H1 (cell line): ENCODE results near the gene PRELID2. TPM values are rescaled to one million over a fixed set of nuclear protein-coding genes. Genes with fewer than 3 reads are reported as not detected.

Source experiments
- CTCF ChIA-PET: fragments of 300-600 bp; sonication (Branson Sonifier 250); formaldehyde crosslinking; loops from one replicate; lab custom pipeline; 2021; ENCODE audit not compliant: partially characterized antibody; lab: Charles Lee
- POLR2A ChIA-PET: fragments of 300-600 bp; sonication (Branson Sonifier 250); formaldehyde crosslinking; loops from one replicate; lab custom pipeline; 2021; ENCODE audit warnings: inconsistent platforms; ENCODE audit not compliant: partially characterized antibody; lab: Charles Lee
- DNase-seq, 2 experiments: peaks; one replicate each; pipeline versions ENCODE4 v3.0.0 to v3.0.0-alpha.2; 2010 to 2022; ENCODE audit warnings: low spot score in 2 of 2, low read depth in 1 of 2, mixed read lengths in 1 of 2
- FAIRE-seq: peaks from 2 replicates; lab custom pipeline; 2011; peaks lifted over from hg19 to GRCh38; lab: Jason Lieb, UNC
- H2AFZ ChIP-seq: 2 replicates; pipeline ENCODE4 v1.8.1; 2012; ENCODE audit warnings: low read length, inconsistent platforms
- H2AK5ac ChIP-seq: 2 replicates; pipeline ENCODE4 v1.6.1; 2013; ENCODE audit warnings: low read depth, low read length
- H2BK120ac ChIP-seq: replicated peaks from 2 replicates; pipeline ENCODE3; 2013; ENCODE audit warnings: low read depth, low read length, inconsistent platforms
- H2BK12ac ChIP-seq: 2 replicates; pipeline ENCODE4 v1.6.1; 2013; ENCODE audit warnings: low read depth, low read length
- H2BK15ac ChIP-seq: 2 replicates; pipeline ENCODE4 v1.6.1; 2013; ENCODE audit warnings: low read length
- H2BK20ac ChIP-seq: 2 replicates; pipeline ENCODE4 v1.6.1; 2013; ENCODE audit warnings: low read length
- H2BK5ac ChIP-seq: 2 replicates; pipeline ENCODE4 v1.6.1; 2013; ENCODE audit warnings: low read depth, low read length
- H3K14ac ChIP-seq: 2 replicates; pipeline ENCODE4 v1.6.1; 2013; ENCODE audit warnings: inconsistent platforms; ENCODE audit not compliant: insufficient read length
- H3K18ac ChIP-seq: 2 replicates; pipeline ENCODE4 v1.6.1; 2013; ENCODE audit warnings: low read length; ENCODE audit errors: extremely low read depth
- H3K23ac ChIP-seq: 2 replicates; pipeline ENCODE4 v1.6.1; 2013; ENCODE audit warnings: inconsistent platforms; ENCODE audit not compliant: insufficient read length
- H3K23me2 ChIP-seq: 2 replicates; pipeline ENCODE4 v1.6.1; 2013; ENCODE audit warnings: low read depth, low read length
- H3K27ac ChIP-seq: 2 replicates; pipeline ENCODE4 v1.6.1; 2011; ENCODE audit warnings: low read depth, low read length, inconsistent platforms
- H3K27me3 ChIP-seq, 4 experiments: replicated peaks in 1 of 4; 1 replicate in 1 of 4; 2 replicates in 3 of 4; pipeline versions ENCODE4 v1.6.1 to v1.8.1; 2011 to 2013; ENCODE audit warnings: low read length in 3 of 4, mild to moderate bottlenecking in 3 of 4, inconsistent platforms in 2 of 4, mixed read lengths in 2 of 4, moderate library complexity in 1 of 4; ENCODE audit not compliant: control insufficient read depth in 3 of 4, insufficient read depth in 3 of 4; ENCODE audit errors: extremely low read depth in 1 of 4
- H3K36me3 ChIP-seq, 4 experiments: 2 replicates each; pipeline versions ENCODE4 v1.6.1 to v1.8.1; 2011 to 2013; ENCODE audit warnings: mild to moderate bottlenecking in 4 of 4, low read length in 3 of 4, moderate library complexity in 2 of 4, control low read depth in 1 of 4, inconsistent platforms in 1 of 4; ENCODE audit not compliant: insufficient read depth in 4 of 4, control insufficient read depth in 2 of 4
- H3K4ac ChIP-seq: replicated peaks from 2 replicates; pipeline ENCODE3; 2013; ENCODE audit warnings: low read length, low read depth, mixed read lengths, inconsistent platforms; ENCODE audit not compliant: insufficient read length
- H3K4me1 ChIP-seq, 4 experiments: replicated peaks in 1 of 4; 1 replicate in 1 of 4; 2 replicates in 3 of 4; pipeline versions ENCODE4 v1.6.1 to v1.8.1; 2011 to 2013; ENCODE audit warnings: low read length in 3 of 4, inconsistent platforms in 2 of 4, mixed read lengths in 1 of 4; ENCODE audit not compliant: insufficient read depth in 4 of 4, control insufficient read depth in 3 of 4
- H3K4me2 ChIP-seq, 2 experiments: 2 replicates each; pipeline versions ENCODE4 v1.6.1 to v1.8.1; 2011 to 2013; ENCODE audit warnings: low read depth in 2 of 2, low read length in 2 of 2, control low read depth in 1 of 2, inconsistent platforms in 1 of 2, mild to moderate bottlenecking in 1 of 2; ENCODE audit not compliant: insufficient read depth in 1 of 2
- H3K4me3 ChIP-seq, 4 experiments: fragments of 200-600, 300-600 bp in 1 of 4; sonication (generic), shearing (Covaris generic), sonication (Bioruptor Twin) in 1 of 4; 2 replicates each; pipeline versions ENCODE4 v1.5.1 to v1.8.1; 2011 to 2016; ENCODE audit warnings: low read length in 4 of 4, low read depth in 3 of 4, control low read depth in 2 of 4, inconsistent platforms in 2 of 4, mild to moderate bottlenecking in 2 of 4, mixed read lengths in 1 of 4, moderate library complexity in 1 of 4; ENCODE audit not compliant: insufficient read depth in 2 of 4; ENCODE audit errors: extremely low read depth in 1 of 4
- H3K56ac ChIP-seq: replicated peaks from 2 replicates; pipeline ENCODE3; 2013; ENCODE audit warnings: low read depth, mild to moderate bottlenecking, mixed read lengths, low read length, inconsistent platforms; ENCODE audit not compliant: insufficient read length
- H3K79me1 ChIP-seq: 2 replicates; pipeline ENCODE4 v1.6.1; 2013; ENCODE audit warnings: low read depth, low read length, control low read depth
- H3K79me2 ChIP-seq, 2 experiments: 2 replicates each; pipeline versions ENCODE4 v1.6.1 to v1.8.1; 2012 to 2013; ENCODE audit warnings: low read length in 2 of 2, mild to moderate bottlenecking in 2 of 2, inconsistent platforms in 1 of 2; ENCODE audit not compliant: insufficient read depth in 2 of 2, control insufficient read depth in 1 of 2
- H3K9ac ChIP-seq, 4 experiments: replicated peaks in 1 of 4; 1 replicate in 1 of 4; 2 replicates in 3 of 4; pipeline versions ENCODE4 v1.6.1 to v1.8.1; 2011 to 2013; ENCODE audit warnings: low read depth in 3 of 4, low read length in 3 of 4, control low read depth in 2 of 4, mild to moderate bottlenecking in 2 of 4, moderate library complexity in 2 of 4, inconsistent platforms in 1 of 4; ENCODE audit errors: extremely low read depth in 1 of 4
- H3K9me3 ChIP-seq, 2 experiments: 2 replicates each; pipeline versions ENCODE4 v1.6.1 to v1.8.1; 2012 to 2013; ENCODE audit warnings: mild to moderate bottlenecking in 2 of 2, moderate library complexity in 2 of 2, control low read depth in 1 of 2, inconsistent platforms in 1 of 2, low read depth in 1 of 2, low read length in 1 of 2, mixed read lengths in 1 of 2; ENCODE audit not compliant: insufficient read depth in 2 of 2
- H4K20me1 ChIP-seq, 2 experiments: replicated peaks in 1 of 2; 2 replicates each; pipeline versions ENCODE3 to v1.8.1; 2011 to 2013; ENCODE audit warnings: inconsistent platforms in 2 of 2, low read length in 2 of 2, mild to moderate bottlenecking in 1 of 2; ENCODE audit not compliant: insufficient read depth in 2 of 2, control insufficient read depth in 1 of 2
- H4K5ac ChIP-seq: 2 replicates; pipeline ENCODE4 v1.6.1; 2013; ENCODE audit warnings: low read length, low read depth, mixed read lengths, inconsistent platforms; ENCODE audit not compliant: insufficient read length
- H4K8ac ChIP-seq: 2 replicates; pipeline ENCODE4 v1.8.0; 2013; ENCODE audit warnings: mild to moderate bottlenecking, moderate library complexity, low read length, inconsistent platforms; ENCODE audit not compliant: insufficient read depth; ENCODE audit errors: extremely low read depth
- H4K91ac ChIP-seq: replicated peaks from 2 replicates; pipeline ENCODE3; 2013; ENCODE audit warnings: low read length, mixed read lengths, inconsistent platforms; ENCODE audit not compliant: insufficient read length
- ASH2L ChIP-seq: fragments of 200-600, 300-600 bp; sonication (generic); IDR thresholded peaks from one replicate; pipeline ENCODE4 v1.7.1; 2017; ENCODE audit warnings: low read length
- BACH1 ChIP-seq: IDR thresholded peaks from 2 replicates; pipeline ENCODE4 v1.6.1; 2012; ENCODE audit warnings: low read length, improper control_type of control experiment
- CEBPB ChIP-seq: IDR thresholded peaks from 2 replicates; pipeline ENCODE4 v1.6.1; 2012; ENCODE audit warnings: low read depth, low read length
- HDAC2 ChIP-seq, 2 experiments: fragments of 300-600 bp in 1 of 2; sonication (generic) in 1 of 2; IDR thresholded peaks; 2 replicates each; pipeline ENCODE4 v1.6.1; 2011 to 2012; ENCODE audit warnings: low read depth in 2 of 2, low read length in 2 of 2, mild to moderate bottlenecking in 2 of 2, moderate library complexity in 2 of 2, borderline replicate concordance in 1 of 2, inconsistent platforms in 1 of 2
- JUND ChIP-seq: IDR thresholded peaks from 2 replicates; pipeline ENCODE4 v1.6.1; 2011; ENCODE audit warnings: mild to moderate bottlenecking, improper control_type of control experiment, low read length
- POLR2A ChIP-seq, 2 experiments: IDR thresholded peaks; 1 replicate in 1 of 2; 2 replicates in 1 of 2; pipeline ENCODE4 v1.6.1; 2011; ENCODE audit warnings: low read depth in 2 of 2, low read length in 2 of 2, mild to moderate bottlenecking in 2 of 2; ENCODE audit errors: control extremely low read depth in 1 of 2
- SAP30 ChIP-seq: fragments of 300-600 bp; sonication (generic); IDR thresholded peaks from 2 replicates; pipeline ENCODE4 v1.7.1; 2012; ENCODE audit warnings: low read length, moderate library complexity, mild to moderate bottlenecking, inconsistent platforms; ENCODE audit not compliant: insufficient read depth, insufficient replicate concordance
- SIN3A ChIP-seq, 2 experiments: IDR thresholded peaks in 1 of 2; conservative IDR thresholded peaks in 1 of 2; 2 replicates each; pipeline ENCODE4 v1.6.1; 2011 to 2012; ENCODE audit warnings: low read length in 2 of 2, improper control_type of control experiment in 1 of 2, low read depth in 1 of 2, mild to moderate bottlenecking in 1 of 2
- SP2 ChIP-seq: IDR thresholded peaks from 2 replicates; pipeline ENCODE4 v1.6.1; 2012; ENCODE audit warnings: mild to moderate bottlenecking, low read length, inconsistent platforms
- SP4 ChIP-seq: IDR thresholded peaks from 2 replicates; pipeline ENCODE4 v1.6.1; 2012; ENCODE audit warnings: low read length, inconsistent platforms
- TAF1 ChIP-seq: IDR thresholded peaks from 2 replicates; pipeline ENCODE4 v1.6.1; 2011; ENCODE audit warnings: mild to moderate bottlenecking, low read depth, low read length
- TCF12 ChIP-seq: IDR thresholded peaks from 2 replicates; pipeline ENCODE4 v1.6.1; 2011; ENCODE audit warnings: low read depth, mild to moderate bottlenecking, low read length
- TEAD4 ChIP-seq: IDR thresholded peaks from 2 replicates; pipeline ENCODE4 v1.6.1; 2012; ENCODE audit warnings: low read depth, low read length, inconsistent platforms, mixed read lengths
- YY1 ChIP-seq: IDR thresholded peaks from 2 replicates; pipeline ENCODE4 v1.6.1; 2011; ENCODE audit warnings: low read depth, mild to moderate bottlenecking, low read length
- WGBS, 2 experiments: shearing (Covaris generic) in 1 of 2; methylation state at CpG; one replicate each; pipeline versions ENCODE4 v1.1.6 to v1.1.7; 2013 to 2015; ENCODE audit warnings: low lambda C conversion rate in 2 of 2, mixed read lengths in 2 of 2, inconsistent platforms in 1 of 2, low coverage in 1 of 2, missing lambda C conversion rate in 1 of 2; ENCODE audit not compliant: insufficient replicate concordance in 2 of 2, insufficient coverage in 1 of 2, insufficient read length in 1 of 2; ENCODE audit errors: extremely low coverage in 1 of 2, missing lambda C conversion rate in 1 of 2; 5-methylcytosine and 5-hydroxymethylcytosine counted together
- polyA plus RNA-seq, 7 experiments: library from polyadenylated mRNA; depleted of rRNA in 3 of 7; stranded (reverse) in 5 of 7; unstranded in 2 of 7; fragments of >200 nt in 5 of 7; fragments of 200-250 nt in 2 of 7; gene quantifications; 1 replicate in 5 of 7; 2 replicates in 1 of 7; 4 replicates in 1 of 7; pipeline versions ENCODE4 v1.2.1 to v1.2.3, GENCODE V29; 2011 to 2013; ENCODE audit warnings: missing spikeins in 2 of 7, mixed read lengths in 2 of 7
- total RNA-seq: library from RNA; stranded (reverse); fragmentation: NEBNext Ultra II Directional; extraction: Animal tissue kit (Norgen Biotek cat#: 25700); gene quantifications from 2 replicates; pipeline ENCODE4 v1.2.1, GENCODE V29; 2021
- TF ChIP-seq, protein P1 (sequence below): IDR thresholded peaks from 2 replicates; pipeline ENCODE4 v1.6.1; 2012; ENCODE audit warnings: inconsistent platforms

Gene PRELID2
- total and polyA plus RNA-seq, 2 of the 8 experiments (the other 6 are each of a cell fraction or from before 2014, with no cell fraction given): 2.2 to 7.8 TPM

DNA sequence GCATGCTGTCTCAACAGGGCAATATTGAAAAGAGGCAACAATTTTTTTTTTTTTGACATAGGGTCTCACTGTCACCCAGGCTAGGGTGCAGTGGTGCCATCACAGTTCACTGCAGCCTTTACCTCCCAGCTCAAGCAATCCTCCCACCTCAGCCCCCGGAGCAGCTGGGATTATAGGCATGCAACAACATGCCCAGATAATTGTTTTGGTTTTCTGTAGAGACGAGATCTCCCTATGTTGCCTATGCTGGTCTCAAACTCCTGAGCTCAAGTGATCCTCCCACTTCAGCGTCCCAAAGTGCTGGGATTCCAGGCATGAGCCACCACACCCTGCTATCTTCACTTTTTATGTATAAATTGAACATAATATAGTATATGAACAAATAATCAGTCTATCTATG is 47.6 kb downstream of the PRELID2 start:
- no peaks in the 10 kb centered on the region for H3K27me3 ChIP-seq
- H3K9ac ChIP-seq: no peak overlapping the region
- no peak for DNase-seq
- no peak overlapping the region for H3K4ac ChIP-seq
- no peak overlapping the region; the same call in 1 of the 2 replicates for H2AK5ac ChIP-seq
- ChIA-PET POLR2A (interaction anchor here (1.0 to 1.5 kb wide), 2 partner anchors 13 to 149 kb away, joined by 6 to 7 read pairs; partner anchors contain the start of gene SH3RF2), CTCF (interaction anchor here (1.2 to 2.2 kb wide), 4 partner anchors 12 to 90 kb away, joined by 4 to 10 read pairs (median 4); partner anchors contain the start of gene PRELID2)
- H2BK120ac ChIP-seq: no peak overlapping the region
- no peaks in the 10 kb centered on the region for H4K20me1 ChIP-seq
- FAIRE-seq: no peak
- H3K4me2 ChIP-seq: no peak overlapping the region
- H4K91ac ChIP-seq: no peak overlapping the region
- H3K27ac ChIP-seq: no peak overlapping the region
- no peak overlapping the region for H3K56ac ChIP-seq
- no peaks in the 10 kb centered on the region; a peak in 1 of 7 replicates for H3K4me1 ChIP-seq
- H3K23ac ChIP-seq: no peak overlapping the region
- H3K9me3 ChIP-seq: peaks cover 0 to 2% of the 10 kb centered on the region in 2 experiments; a peak in 1 of 4 replicates
- H4K8ac ChIP-seq: no peak overlapping the region
- no peak overlapping the region for H4K5ac ChIP-seq
- no peaks in the 10 kb centered on the region for H3K79me2 ChIP-seq
- no peak overlapping the region for H2AFZ ChIP-seq
- H2BK15ac ChIP-seq: no peak overlapping the region
- no peak overlapping the region; the same call in 1 of the 2 replicates for H3K18ac ChIP-seq
- no peaks in the 10 kb centered on the region for H3K36me3 ChIP-seq
- 94% methylated on average over 3 of the region's 3 CpGs; no CpG with 5 or more reads in 1 of the 2 experiments for WGBS, 2 experiments
- H3K14ac ChIP-seq: no peak overlapping the region
- H3K79me1 ChIP-seq: no peaks in the 10 kb centered on the region
- no peak overlapping the region for H2BK20ac ChIP-seq
- no peak overlapping the region for H2BK5ac ChIP-seq
- no peaks in the 10 kb centered on the region for H3K23me2 ChIP-seq
- no peak overlapping the region for H2BK12ac ChIP-seq
- H3K4me3 ChIP-seq: no peak overlapping the region
- TF ChIP-seq CEBPB: no peak
- TF ChIP-seq POLR2A (IDR thresholded peaks at IDR 0.05; ENCODE audit: control extremely low read depth in 1 of 2, low read depth in 2 of 2, low read length in 2 of 2): no peak
- no peak for TF ChIP-seq SP4
- no peak for TF ChIP-seq YY1
- no peak for TF ChIP-seq HDAC2 (IDR thresholded peaks at IDR 0.05; ENCODE audit: borderline replicate concordance in 1 of 2, low read depth in 2 of 2, low read length in 2 of 2)
- TF ChIP-seq BACH1: no peak
- TF ChIP-seq SP2: no peak
- no peak for TF ChIP-seq JUND
- TF ChIP-seq TCF12: no peak
- TF ChIP-seq TAF1: no peak
- no peak for TF ChIP-seq ASH2L
- no peak for TF ChIP-seq SAP30
- TF ChIP-seq TEAD4: no peak
- no peak for TF ChIP-seq SIN3A (conservative IDR thresholded peaks at IDR 0.05 in 1 of 2, IDR thresholded peaks at IDR 0.05 in 1 of 2; ENCODE audit: low read depth in 1 of 2, low read length in 2 of 2)
- TF ChIP-seq, protein P1, sequence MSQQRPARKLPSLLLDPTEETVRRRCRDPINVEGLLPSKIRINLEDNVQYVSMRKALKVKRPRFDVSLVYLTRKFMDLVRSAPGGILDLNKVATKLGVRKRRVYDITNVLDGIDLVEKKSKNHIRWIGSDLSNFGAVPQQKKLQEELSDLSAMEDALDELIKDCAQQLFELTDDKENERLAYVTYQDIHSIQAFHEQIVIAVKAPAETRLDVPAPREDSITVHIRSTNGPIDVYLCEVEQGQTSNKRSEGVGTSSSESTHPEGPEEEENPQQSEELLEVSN: no peak
